SU-DHL-6 (cell line): ENCODE measurements around the gene CFAP54.
"Not testable (repeated sequence)": the region's sequence is repeated elsewhere in the genome, so short reads cannot be mapped to it uniquely, and the experiment has no call there.

Experiments used
- H2AFZ ChIP-seq: fragments of 200-600 bp; sonication (generic); 2 replicates; pipeline ENCODE4 v1.6.1; 2014; ENCODE audit warnings: low read depth, mild to moderate bottlenecking, moderate library complexity, mixed read lengths, antibody characterized with exemption, low read length; ENCODE audit not compliant: severe bottlenecking
- H3F3A ChIP-seq: fragments of 200-600 bp; shearing (Covaris generic); 2 replicates; pipeline ENCODE4 v1.6.0; 2016; ENCODE audit warnings: antibody characterized with exemption, mild to moderate bottlenecking; ENCODE audit not compliant: insufficient read depth
- H3K27ac ChIP-seq: fragments of 200-600 bp; sonication (generic); 2 replicates; pipeline ENCODE4 v1.5.1; 2016; ENCODE audit warnings: low read depth, mild to moderate bottlenecking, low read length, moderate library complexity, mixed read lengths
- H3K27me3 ChIP-seq: fragments of 200-600 bp; sonication (generic), shearing (Covaris generic); 2 replicates; pipeline ENCODE4 v1.6.0; 2014; ENCODE audit warnings: mild to moderate bottlenecking, low read length
- H3K36me3 ChIP-seq: fragments of 200-600 bp; sonication (generic); 2 replicates; pipeline ENCODE4 v1.6.1; 2014; ENCODE audit warnings: mild to moderate bottlenecking, low read length, mixed read lengths
- H3K4me2 ChIP-seq: fragments of 300-600, 200-600 bp; shearing (Covaris generic), sonication (generic); 2 replicates; pipeline ENCODE4 v1.6.0; 2014; ENCODE audit warnings: low read length, low read depth, mild to moderate bottlenecking; ENCODE audit not compliant: poor library complexity, severe bottlenecking
- H3K4me3 ChIP-seq: fragments of 200-600 bp; sonication (generic); 2 replicates; pipeline ENCODE4 v1.5.1; 2014; ENCODE audit warnings: antibody characterized with exemption, low read length, mild to moderate bottlenecking, mixed read lengths; ENCODE audit not compliant: insufficient read depth, poor library complexity, severe bottlenecking
- H3K79me2 ChIP-seq: fragments of 200-600 bp; sonication (generic); 2 replicates; pipeline ENCODE4 v1.6.1; 2014; ENCODE audit warnings: mild to moderate bottlenecking, low read length, moderate library complexity; ENCODE audit not compliant: insufficient read depth
- H3K9ac ChIP-seq: fragments of 200-600 bp; sonication (generic); 2 replicates; pipeline ENCODE4 v1.7.0; 2014; ENCODE audit warnings: mild to moderate bottlenecking, low read length
- H3K9me2 ChIP-seq: fragments of 200-600 bp; sonication (generic); replicated peaks from 2 replicates; pipeline ENCODE4 v1.6.1; 2014; ENCODE audit warnings: low read length; ENCODE audit not compliant: insufficient read depth
- H3K9me3 ChIP-seq: fragments of 200-600 bp; sonication (generic); 2 replicates; pipeline ENCODE4 v1.6.1; 2014; ENCODE audit warnings: low read length, mixed read lengths; ENCODE audit not compliant: insufficient read depth
- H4K20me1 ChIP-seq: fragments of 200-600 bp; sonication (generic); 2 replicates; pipeline ENCODE4 v1.6.1; 2014; ENCODE audit warnings: low read depth, mild to moderate bottlenecking, antibody characterized with exemption, low read length, moderate library complexity, mixed read lengths
- CTCF ChIP-seq: fragments of 200-600 bp; sonication (generic); IDR thresholded peaks from one replicate; pipeline ENCODE4 v1.5.1; 2017; ENCODE audit warnings: antibody characterized with exemption, mild to moderate bottlenecking, low read length, moderate library complexity; ENCODE audit not compliant: insufficient read depth, poor library complexity, severe bottlenecking
- EZH2phosphoT487 ChIP-seq: fragments of 200-600 bp; sonication (generic), shearing (Covaris generic); conservative IDR thresholded peaks from 2 replicates; pipeline ENCODE4 v1.6.1; 2018; ENCODE audit warnings: mild to moderate bottlenecking, antibody characterized with exemption, low read length, moderate library complexity, mixed read lengths

CFAP54 gene

GRCh38 chr12:96456265-96456974 is 33.0 kb upstream of the CFAP54 start:
- H3K4me2 ChIP-seq, result no peak overlapping the region

GRCh38 chr12:96457191-96457930 is 32.0 kb upstream of the CFAP54 start:
- H3K9me2 ChIP-seq, result no peaks in the 10 kb centered on the region
- no peak overlapping the region for H3K4me3 ChIP-seq
- H3K79me2 ChIP-seq, result no peaks in the 10 kb centered on the region
- TF ChIP-seq CTCF (no peak), EZH2phosphoT487 (no peak)
- H3K27me3 ChIP-seq, result no peaks in the 10 kb centered on the region
- no peak overlapping the region for H2AFZ ChIP-seq
- no peaks in the 10 kb centered on the region for H3F3A ChIP-seq
- H4K20me1 ChIP-seq, result no peaks in the 10 kb centered on the region
- no peak overlapping the region for H3K9ac ChIP-seq
- H3K4me2 ChIP-seq, result no peak overlapping the region
- no peak overlapping the region for H3K27ac ChIP-seq
- no peaks in the 10 kb centered on the region for H3K9me3 ChIP-seq
- no peaks in the 10 kb centered on the region for H3K36me3 ChIP-seq

More at GRCh38 chr12:96456265-96456974, 33.0 kb upstream of the CFAP54 start:
- H3K79me2 ChIP-seq, result no peaks in the 10 kb centered on the region
- no peaks in the 10 kb centered on the region for H3F3A ChIP-seq
- no peak overlapping the region for H2AFZ ChIP-seq
- no peaks in the 10 kb centered on the region for H3K36me3 ChIP-seq
- H3K4me3 ChIP-seq, result no peak overlapping the region
- TF ChIP-seq CTCF, result no peak
- no peak for TF ChIP-seq EZH2phosphoT487
- no peaks in the 10 kb centered on the region for H4K20me1 ChIP-seq
- H3K9me2 ChIP-seq, result no peaks in the 10 kb centered on the region
- H3K27ac ChIP-seq, result no peak overlapping the region
- H3K9me3 ChIP-seq, result no peaks in the 10 kb centered on the region
- no peak overlapping the region for H3K9ac ChIP-seq
- H3K27me3 ChIP-seq, result no peaks in the 10 kb centered on the region

- not testable (repeated sequence) for H3K27ac ChIP-seq, H3K9ac ChIP-seq, H3K36me3 ChIP-seq, H3K27me3 ChIP-seq, H3K9me3 ChIP-seq, H3F3A ChIP-seq, H4K20me1 ChIP-seq, H3K9me2 ChIP-seq, H3K4me2 ChIP-seq, H2AFZ ChIP-seq, H3K79me2 ChIP-seq, H3K4me3 ChIP-seq
These were observed 30.1 kb upstream of the CFAP54 start for GRCh38 chr12:96459281-96459680.
